GM19468 (cell line): Measurements from ENCODE around the gene SEMA5A.

Source experiments
- ATAC-seq: cut with Tn5 transposase; IDR thresholded peaks from one replicate; pipeline ENCODE4 v1.9.1; 2021; ENCODE audit warnings: mild to moderate bottlenecking, moderate library complexity, moderate number of reproducible peaks; ENCODE audit not compliant: unreplicated experiment; ENCODE audit errors: extremely low read depth

Gene SEMA5A

DNA sequence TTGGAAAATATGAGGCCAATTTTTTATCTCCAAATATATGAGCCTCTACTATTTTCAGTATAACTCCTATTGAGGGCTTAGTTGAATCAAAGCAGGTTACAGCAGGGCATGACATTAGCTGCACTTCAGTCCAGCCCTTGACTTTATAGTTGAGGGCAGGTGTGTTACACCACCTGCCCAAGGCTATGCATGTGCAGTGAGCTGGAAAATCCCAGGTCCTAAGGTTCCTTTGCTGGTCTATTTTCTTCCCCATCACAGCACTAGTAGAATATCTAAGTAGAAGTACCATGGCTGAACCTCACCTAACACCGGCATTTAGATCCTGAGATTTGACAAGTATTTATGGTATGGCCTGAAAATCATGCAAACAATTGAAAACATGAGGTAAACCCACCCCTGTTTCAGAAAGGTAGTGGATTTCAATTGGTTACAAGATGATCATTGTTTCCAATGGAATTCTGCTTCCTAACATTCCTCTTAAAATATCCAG lies 201.1 kb downstream of the SEMA5A start:
- ATAC-seq: no peak

DNA sequence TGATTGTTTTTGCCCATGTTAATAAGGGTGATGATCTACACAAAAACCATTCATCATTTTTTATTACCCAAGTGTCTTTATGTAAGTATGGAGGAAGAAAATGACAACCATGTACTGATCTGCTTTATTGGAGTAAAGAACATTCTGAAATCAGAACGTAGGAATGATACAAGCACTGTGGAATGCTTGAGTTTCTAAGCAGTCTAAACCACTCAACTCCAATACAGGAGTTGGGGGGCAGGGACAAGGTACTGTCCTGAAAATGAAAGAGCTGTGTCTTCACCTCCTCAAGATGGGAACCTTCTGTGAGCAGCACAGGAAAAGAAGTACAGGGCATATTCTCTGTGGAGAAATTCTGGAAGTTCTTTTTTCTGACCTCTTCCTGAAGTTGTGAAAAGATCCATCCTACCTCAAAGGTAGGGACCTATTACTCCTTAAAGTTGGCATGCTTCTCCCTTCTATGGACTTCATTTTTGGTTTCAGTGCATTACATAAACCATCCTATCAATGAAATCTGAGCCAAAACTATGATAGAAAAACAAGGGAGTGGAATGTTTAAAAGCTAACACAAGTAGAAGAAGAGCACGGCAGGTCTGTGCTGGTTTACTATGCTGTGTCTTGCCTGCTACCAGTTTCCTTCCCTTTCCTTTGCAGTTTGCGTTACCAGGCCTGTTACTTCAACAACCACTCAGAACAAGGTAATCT lies 202.6 kb downstream of the SEMA5A start:
- no peak for ATAC-seq

DNA sequence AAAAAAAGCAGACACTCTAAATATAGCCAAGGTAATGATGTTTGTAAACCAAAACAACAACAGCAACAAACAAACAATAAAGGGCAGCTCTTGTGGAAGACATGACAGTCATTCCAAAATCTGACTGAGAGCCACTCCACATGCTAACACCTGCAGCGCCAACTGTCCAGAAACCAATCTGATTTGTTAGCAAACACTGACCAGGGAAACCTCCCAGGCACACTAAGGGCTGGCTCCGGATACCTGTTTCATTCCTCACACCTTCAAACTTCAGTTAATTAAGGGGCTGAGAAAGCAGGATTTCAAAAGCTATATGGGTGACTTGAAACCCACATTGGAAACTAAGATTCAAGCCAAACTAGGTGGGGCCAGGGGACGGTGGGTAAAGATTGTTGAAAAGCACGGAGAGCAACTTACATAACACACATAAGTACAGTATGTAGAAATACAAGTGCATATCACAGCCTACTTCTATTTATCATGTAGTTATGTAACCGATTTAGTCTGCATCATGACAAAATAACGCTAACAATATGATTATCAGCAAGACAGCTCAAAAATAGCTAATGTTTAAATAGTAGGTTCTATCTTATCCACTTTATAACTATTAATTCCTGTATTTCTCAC lies 203.6 kb downstream of the SEMA5A start:
- ATAC-seq: no peak

DNA sequence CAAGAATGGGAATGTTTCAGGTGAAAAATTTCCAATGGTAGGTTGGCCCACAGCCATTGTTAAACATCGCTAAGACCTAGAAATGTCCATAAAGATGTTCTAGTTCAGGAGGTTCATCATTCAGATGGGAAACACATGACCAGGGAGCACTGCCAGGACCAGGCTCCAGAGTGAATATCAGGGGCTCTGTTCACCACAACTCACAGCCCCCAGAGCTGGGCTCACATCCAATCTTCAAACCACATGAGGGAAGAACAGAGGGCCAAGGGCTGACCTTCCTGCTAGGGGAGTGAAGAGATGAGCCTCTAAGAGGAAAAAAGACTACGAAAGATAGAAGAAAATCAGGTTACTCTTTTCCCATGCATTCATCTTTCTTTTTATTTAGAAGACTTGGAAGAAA lies 205.8 kb downstream of the SEMA5A start:
- no peak for ATAC-seq

DNA sequence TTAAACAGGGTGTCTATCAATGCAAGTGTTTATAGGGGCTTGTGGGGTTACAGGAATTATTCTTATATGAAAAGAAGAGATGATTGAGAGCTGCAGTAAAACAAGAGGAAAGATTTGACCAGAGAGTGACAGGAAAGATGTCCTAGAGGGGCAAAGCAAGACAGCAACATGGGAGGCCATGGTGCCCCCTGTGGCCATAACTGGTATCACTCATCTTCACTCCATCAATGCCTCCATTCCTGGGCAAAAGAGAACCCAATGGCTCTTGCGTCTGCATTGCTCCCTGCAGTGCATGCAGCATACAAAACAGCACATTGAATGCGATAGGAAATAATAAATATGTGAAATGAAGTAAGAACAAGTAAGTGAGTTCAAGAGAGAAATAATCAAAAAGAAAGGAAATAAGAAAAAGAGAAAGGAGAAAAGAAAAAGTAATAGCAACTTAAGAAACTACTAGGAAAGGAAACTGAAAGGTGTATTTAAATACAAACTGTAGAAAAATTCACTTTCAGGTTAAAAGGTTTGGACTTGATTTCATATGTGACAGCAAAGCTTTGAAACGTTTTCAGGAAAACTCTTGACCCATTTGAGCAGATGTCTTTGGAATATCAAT lies 206.6 kb downstream of the SEMA5A start:
- ATAC-seq: no peak

DNA sequence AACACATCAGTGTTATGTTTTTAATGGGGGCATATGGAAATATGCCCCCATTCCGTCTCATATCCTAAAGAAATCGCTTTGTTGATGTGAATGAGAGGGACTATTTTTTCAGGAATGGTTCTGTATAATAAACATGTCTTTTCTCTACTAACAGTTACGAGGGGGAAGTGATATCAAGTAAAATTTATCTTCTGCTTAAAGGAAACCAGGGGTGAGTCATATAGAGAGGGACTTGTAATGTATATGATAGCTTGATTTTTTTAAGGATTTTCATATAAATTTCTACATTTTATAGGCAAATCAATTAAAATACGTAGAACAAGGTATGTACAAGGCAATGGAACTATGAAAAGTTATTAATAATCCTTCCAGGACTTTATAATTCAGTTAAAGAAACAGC lies 207.1 kb downstream of the SEMA5A start:
- ATAC-seq: no peak

DNA sequence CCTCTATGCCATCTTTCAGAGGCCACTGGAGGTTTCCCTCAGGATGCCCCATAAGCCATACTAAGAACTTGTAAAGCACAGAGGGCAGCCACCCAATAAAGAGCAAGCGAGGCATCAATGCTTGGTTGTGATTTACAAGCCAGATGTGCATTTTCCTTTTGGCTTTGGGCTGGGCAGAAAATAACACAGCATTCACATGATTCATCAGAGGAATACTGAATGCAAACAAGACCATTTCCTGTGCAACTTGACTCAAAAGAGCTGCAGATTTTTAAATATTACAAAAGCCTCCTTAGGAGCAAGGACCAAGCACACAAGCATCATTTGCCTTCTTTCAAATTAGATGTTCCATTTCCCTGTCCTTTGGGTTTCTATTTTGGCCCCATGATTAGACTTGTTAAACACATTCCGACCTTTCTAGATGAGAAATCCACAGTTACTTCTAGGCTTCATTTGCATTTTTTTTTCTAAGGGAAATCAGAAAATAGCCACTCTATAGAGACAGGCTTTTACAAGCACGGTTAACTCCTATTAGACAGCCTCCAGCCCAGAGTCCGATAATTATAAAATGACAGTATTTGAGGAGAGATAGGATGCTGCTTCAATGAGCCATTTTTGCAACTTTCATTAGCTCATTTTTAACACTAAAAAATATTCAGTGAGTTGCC lies 207.8 kb downstream of the SEMA5A start:
- ATAC-seq: no peak

DNA sequence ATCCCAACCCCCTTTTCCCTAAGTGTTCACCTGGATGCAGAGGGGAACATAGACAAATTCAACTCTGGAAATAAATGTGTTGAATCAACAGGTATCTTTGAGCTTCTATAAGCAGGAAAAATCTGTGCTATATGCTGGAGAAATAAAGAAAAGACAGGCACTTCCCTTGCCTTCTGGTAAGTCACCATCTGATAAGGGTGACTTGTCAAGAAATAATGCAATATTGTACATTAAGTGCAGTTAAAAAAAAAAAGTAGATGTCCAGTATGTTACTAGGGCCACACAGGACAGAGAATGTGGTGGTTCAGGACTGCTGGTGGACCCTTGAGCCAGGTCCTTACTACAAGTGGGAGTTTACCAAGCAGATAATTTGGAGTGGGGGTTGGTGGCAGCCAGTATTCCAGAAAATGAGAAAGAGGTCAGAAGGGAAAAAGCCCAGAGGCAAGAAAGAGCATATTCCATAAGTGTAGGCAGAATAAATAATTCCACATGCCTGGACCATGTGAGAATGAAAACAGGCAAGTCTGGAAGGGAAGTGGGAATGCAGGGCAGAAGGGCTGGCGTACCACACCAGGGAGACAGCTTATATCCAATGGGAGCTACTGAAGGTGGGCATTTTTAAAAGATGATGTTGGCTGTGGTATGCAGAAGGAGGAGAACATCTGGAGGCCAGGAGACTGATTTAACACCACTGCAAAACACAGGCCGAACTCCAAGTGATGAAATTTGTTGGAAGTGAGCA lies 209.9 kb downstream of the SEMA5A start:
- ATAC-seq: no peak

DNA sequence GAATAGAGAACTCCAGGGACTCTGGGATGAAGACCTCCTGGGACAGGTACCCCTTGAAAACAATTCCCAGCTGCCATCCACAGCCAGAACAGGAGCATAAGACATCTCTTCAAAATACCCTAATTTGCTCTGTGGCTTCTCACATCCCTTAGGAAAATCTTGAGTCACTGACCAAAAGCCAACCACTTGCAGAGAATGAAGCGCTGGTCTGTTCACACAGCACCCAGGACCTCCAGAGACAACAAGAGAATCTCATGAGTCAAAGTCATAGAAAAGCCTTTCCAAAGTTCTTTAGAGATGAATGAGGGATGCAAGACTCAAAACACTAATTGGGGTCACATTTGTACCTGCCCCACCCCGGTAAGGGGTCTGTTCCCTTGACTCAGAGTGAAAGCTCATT lies 210.6 kb downstream of the SEMA5A start:
- no peak for ATAC-seq

DNA sequence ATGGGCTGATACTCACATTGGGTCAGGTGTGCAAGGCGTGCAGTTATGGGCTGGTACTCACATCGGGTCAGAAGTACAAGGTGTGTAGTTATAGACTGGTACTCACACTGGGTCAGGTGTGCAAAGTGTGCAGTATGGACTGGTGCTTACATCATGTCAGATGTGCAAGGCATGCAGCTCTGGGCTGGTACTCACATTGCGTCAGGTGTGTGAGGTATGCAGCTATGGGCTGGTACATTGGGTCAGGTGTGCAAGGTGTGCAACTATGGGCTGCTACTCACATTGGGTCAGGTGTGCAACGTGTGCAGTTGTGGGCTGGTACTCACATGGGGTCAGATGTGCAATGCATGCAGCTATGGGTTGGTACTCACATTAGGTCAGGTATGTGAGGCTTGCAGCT lies 213.8 kb downstream of the SEMA5A start:
- ATAC-seq: no peak

DNA sequence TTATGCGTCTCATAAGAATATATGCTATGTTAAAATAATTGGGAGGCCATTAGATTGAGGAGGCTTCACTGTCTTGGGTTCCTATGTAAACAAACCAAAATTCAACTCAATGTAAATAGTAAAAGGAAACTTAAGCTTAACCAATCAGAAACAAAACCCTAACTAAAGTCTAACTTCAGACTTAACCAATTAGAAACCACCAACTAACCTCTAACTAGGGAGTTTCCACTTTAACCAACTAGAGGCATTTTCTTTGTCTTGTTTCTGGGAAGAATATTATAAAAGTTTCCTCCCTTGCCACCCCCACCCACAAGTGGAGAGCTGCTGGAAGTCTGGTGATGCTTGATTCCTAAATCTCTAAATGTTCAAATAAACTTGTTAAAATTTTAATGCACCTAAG lies 214.5 kb downstream of the SEMA5A start:
- ATAC-seq: no peak

DNA sequence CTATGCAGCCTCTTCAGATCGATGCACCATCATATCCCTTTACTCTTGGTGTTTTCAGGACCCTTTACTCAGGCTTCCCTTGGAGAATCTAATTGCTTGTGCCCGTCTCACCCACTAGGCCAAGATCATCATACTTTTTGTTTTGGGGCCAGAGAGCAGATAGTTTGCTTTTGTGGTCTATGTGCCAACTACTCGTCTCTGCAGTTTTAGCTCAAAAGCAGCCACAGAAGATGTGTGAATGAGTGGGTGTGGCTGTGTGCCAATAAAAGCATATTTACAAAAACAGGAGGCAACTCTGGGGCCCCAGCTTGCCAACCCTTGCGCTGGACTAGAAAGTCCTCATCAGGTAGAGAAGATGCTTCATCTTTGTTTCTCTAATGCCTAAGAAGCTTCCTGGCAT lies 216.8 kb downstream of the SEMA5A start:
- ATAC-seq: no peak

DNA sequence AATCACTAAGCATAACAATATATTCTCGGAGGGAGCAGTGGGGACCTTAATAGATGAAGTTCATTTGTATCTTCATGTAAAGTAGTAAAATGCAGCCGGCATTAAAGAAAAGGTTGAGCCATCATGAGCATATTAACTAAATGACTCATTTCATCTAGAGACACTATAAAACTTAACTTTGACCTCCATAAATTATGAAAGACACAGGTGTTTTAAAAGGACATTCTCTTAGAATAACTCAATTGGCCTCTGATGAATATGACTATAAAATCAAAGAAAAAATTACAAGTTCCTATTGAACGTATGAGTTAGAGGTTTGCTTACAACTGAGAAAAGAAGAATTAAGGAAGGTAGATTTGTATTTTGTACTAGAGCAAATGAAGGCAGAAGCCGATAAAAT lies 220.3 kb downstream of the SEMA5A start:
- no peak for ATAC-seq

DNA sequence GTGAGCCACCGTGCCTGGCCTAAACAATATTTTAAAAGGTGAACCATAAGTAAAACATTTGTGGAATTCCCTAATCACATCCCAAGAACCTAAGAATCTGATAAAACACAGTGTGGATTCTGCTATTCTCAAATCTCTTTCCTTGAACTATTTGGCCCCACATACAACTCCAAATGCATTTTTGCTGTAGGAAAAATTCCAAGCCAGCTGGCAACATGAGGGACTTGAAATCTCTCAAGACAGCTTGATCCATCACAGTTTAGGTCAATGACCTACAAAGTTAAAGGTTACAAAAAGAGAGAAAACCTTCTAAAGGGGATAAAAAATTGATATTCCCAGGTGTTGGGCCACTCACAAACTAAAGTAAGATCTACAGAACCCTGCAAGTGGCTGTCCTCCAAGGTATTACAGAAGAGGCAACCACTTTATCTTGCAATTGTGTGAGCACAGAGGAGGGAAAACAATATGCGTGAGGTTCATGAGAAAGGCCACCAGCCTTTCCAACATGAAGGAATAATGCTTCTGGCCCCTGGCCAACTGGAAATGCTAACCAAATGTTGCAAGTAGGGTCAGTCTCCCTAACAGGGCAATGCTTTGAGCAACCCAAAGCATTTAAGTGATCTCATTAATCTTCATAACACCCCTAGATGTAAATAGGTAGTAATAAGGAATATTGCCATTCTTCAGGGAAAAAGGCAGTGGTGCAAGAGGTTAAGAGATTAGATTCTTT lies 221.4 kb downstream of the SEMA5A start:
- ATAC-seq: no peak

DNA sequence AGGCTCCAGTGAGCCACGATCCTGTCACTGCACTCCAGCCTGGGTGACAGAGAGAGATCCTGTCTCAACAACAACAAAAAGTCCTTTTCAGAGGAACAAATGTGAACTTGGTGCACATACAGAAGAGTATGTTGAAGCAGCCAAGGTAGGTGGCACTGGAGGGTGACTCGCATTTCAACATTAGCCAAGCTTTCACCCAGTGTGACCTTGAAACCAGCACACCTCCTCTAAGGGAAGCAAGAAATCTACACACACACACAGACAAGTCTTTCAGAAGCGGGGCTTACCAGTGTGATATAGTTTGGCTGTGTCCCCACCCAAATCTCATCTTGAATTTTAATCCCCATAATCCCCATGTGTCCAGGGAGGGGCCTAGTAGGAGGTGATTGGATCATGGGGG lies 225.2 kb downstream of the SEMA5A start:
- ATAC-seq: no peak

DNA sequence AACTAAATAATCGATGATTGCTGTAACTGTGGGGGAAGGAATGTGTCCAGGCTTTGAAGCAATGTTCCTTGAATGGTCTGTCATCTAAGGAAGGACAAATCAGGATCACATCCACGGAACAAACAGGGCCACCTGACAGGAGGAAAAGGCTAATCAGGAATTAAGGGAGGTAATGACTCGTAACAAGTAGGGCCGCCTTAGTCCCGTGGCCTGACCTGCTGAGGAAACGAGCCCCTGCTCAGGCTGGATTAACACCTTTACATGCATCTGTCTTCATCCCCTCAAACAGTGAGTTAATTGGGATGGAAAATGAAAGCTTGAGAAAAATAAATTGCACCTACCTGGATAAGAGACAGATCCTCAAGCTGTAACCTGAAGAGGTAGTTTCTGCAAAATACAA lies 227.8 kb downstream of the SEMA5A start:
- no peak for ATAC-seq

DNA sequence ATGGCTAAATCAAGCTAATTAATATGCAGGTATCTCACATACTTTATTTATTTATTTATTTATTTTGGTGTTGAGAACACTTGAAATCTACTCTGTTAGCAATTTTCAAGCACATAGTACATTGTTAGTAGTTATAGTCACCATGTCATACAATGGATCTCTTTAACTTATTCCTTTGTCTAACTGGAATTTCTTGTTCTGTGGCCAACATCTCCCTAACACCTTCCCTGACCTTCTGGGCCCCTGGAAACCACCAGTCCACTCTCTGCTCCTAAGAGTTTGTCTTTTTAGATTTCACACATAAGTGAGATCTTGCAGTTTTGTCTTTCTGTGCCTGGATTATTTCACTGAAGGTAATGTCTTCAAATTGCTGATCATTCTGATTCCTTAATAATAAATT lies 229.1 kb downstream of the SEMA5A start:
- no peak for ATAC-seq

DNA sequence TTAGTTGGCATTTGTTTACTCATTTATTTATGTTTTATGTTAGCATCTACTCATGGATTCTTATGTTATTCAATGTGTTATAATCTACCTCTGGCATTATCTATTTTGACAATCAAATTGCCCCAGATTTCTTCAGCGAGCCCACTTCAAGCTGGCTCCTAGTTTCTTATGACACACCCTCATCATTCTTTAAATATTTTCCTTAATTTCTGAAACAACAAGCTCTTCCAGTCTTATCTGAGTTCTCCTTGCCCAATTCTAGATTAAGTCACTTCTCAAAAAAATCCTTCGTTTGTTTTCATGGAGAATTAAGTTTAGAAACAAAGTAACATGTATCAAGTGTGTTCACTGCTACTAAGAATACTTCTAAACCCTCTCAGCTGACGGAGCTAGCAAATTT lies 229.8 kb downstream of the SEMA5A start:
- ATAC-seq: no peak

DNA sequence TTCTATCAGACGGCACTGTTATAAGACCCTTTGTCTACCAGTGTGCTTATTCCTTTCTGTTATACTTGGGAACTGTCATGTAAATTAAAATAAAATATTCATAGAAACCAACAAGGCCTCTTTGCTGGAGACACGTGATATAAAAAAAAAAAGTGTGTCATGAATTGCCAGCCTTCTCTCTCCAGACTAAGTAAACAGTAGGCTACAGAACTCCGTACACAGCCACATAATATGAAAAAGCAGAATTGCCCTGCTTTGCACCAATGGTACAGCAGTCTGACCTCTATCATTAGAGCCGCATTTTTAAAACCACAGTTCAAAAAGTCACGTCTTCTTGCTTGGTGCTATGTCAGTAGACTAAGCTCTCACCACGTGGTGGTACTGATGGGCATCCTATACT lies 231.3 kb downstream of the SEMA5A start:
- ATAC-seq: no peak

DNA sequence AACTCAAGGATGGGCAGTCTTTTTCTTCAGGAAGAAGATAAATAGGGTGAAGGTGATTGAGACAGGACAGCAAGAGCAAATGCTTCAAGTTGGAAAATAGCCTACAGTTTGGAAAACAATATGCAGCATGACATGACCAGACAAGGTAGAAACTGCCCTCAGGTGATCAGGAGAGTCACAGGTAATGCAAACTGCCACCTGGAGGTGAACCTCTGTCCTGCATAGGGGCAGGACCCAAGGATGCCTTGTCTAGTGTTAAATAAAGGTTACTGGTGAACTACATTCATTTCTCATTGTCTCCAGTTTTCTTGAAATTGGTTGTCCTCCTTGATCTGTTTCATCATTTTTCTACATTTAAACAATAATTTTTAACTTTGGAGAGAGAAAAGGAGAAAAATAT lies 232.1 kb downstream of the SEMA5A start:
- ATAC-seq: no peak
